Pancreas (tissue), 10 donors: ENCODE results near the gene SLC25A46. TPM values are rescaled to one million over a fixed set of nuclear protein-coding genes. Genes with fewer than 3 reads are reported as not detected.
"Not testable (repeated sequence)": the region's sequence is repeated elsewhere in the genome, so short reads cannot be mapped to it uniquely, and the experiment has no call there.

Source experiments
- ATAC-seq, 4 donors: fragments of 200-7000 bp; cut with Tn5 transposase; one replicate each; pipeline versions ENCODE4 v1.8.0 to v1.9.1; 2020; ENCODE audit warnings: mild to moderate bottlenecking in 4 of 4, moderate library complexity in 4 of 4
- DNase-seq, 6 donors: peaks; one replicate each; pipeline ENCODE4 v3.0.0-alpha.2; 2020
- FAIRE-seq: peaks from 2 replicates; lab custom pipeline; 2012; peaks lifted over from hg19 to GRCh38; lab: Jason Lieb, UNC
- H3K27ac ChIP-seq, 4 donors: fragments of 200-600 bp; sonication (generic); 1 replicate in 3 of 4; 2 replicates in 1 of 4; pipeline versions ENCODE4 v1.5.0 to v1.8.0; 2020
- H3K27me3 ChIP-seq, 4 donors: fragments of 200-600 bp; one replicate each; pipeline ENCODE4 v1.8.0; 2021
- H3K36me3 ChIP-seq, 3 donors: fragments of 200-600 bp; sonication (generic) in 1 of 3; one replicate each; pipeline versions ENCODE4 v1.5.0 to v1.8.0; 2020 to 2021
- H3K4me1 ChIP-seq, 3 donors: fragments of 200-600 bp; one replicate each; pipeline ENCODE4 v1.8.0; 2021
- H3K4me3 ChIP-seq, 4 donors: fragments of 200-600 bp; sonication (generic) in 2 of 4; one replicate each; pipeline versions ENCODE4 v1.5.0 to v1.8.0; 2020 to 2021
- H3K9me3 ChIP-seq, 4 donors: fragments of 200-600 bp; one replicate each; pipeline ENCODE4 v1.8.0; 2021
- CTCF ChIP-seq, 4 donors: fragments of 200-600 bp; sonication (generic) in 3 of 4; IDR thresholded peaks; one replicate each; pipeline versions ENCODE4 v1.5.0 to v1.8.0; 2021; ENCODE audit warnings: antibody characterized with exemption in 4 of 4
- WGBS, 2 donors: extraction: QIAGEN DNeasy Blood & Tissue Kit; methylation state at CpG; one replicate each; pipeline ENCODE4 v1.1.7; 2013; 5-methylcytosine and 5-hydroxymethylcytosine counted together
- intact Hi-C, 3 donors: fragments of 100-400 bp; cut with DNase I; formaldehyde crosslinking; loops; one replicate each; pipeline versions ENCODE4 v1.11.1 to v1.14.2; 2022
- polyA plus RNA-seq, 2 donors: library from polyadenylated mRNA; stranded (reverse); fragments of 200-250 nt; gene quantifications; one replicate each; pipeline ENCODE4 v1.2.3, GENCODE V29; 2013
- total RNA-seq, 6 donors: library from RNA; stranded (reverse); fragmentation: NEBNext Ultra II Directional in 4 of 6; extraction: Animal tissue kit (Norgen Biotek cat#: 25700) in 4 of 6; gene quantifications; one replicate each; pipeline versions ENCODE4 v1.2.1 to v1.2.4, GENCODE V29; 2021 to 2023
- donor health status: healthy with polysubstance abuse.
- donor health status: DM: no; HTN: no; CAD: no; lungs with moderate emphysema.
- donor health status: DM: no; HTN: no; CAD: no.
- donor health status: control.
- donor health status: control.
- donor health status: Bipolar disorder and iron deficiency.
- donor health status: DM: yes; HTN: yes; CAD: no.
- donor health status: DM: no; HTN: no; CAD: no.
- donor health status: DM: no; HTN: no; CAD: no.
- donor health status: DM: yes; HTN: yes; CAD: no.

The SLC25A46 gene
- total and polyA plus RNA-seq, 8 donors, result 6.1 to 20.7 (median 15.7) TPM

- H3K27ac ChIP-seq, result no peak overlapping the region
- intact Hi-C loops, result no loop called here
- no peaks in the 10 kb centered on the region for H3K9me3 ChIP-seq
- H3K4me1 ChIP-seq, result no peaks in the 10 kb centered on the region
- H3K27me3 ChIP-seq, result peaks cover 0 to 4% (median 0%) of the 10 kb centered on the region in 4 donors
- H3K36me3 ChIP-seq, result no peaks in the 10 kb centered on the region
- DNase-seq (no peak), FAIRE-seq (no peak), ATAC-seq (no peak)
- WGBS, 2 donors, result 47 to 60% methylated on average over 5 of the region's 5 CpGs
- no peak overlapping the region for H3K4me3 ChIP-seq
- no peak for TF ChIP-seq CTCF (IDR thresholded peaks at IDR 0.05)
Observed at GRCh38 chr5:110769000-110769681, 30.3 kb downstream of the SLC25A46 start.

DNA sequence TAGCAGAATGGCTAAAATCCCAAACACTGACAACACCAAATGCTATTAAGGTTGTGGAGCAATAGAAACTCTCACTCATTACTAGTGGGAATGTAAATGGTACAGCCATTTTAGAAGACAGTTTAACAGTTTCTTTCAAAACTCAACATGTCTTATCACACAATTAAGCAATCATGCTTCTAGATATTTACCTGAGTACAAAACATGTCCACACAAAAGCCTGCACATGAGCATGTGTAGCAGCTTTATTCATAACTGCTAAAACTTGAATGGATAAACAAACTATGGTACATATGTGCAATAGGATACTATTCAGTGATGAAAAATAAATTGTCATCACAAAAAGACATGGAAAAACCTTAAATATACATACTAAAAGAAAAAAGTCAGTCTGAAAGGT is 31.5 kb downstream of the SLC25A46 start:
- ATAC-seq, result no peak
- Histone ChIP-seq H3K9me3 (no peaks in the 10 kb centered on the region), H3K27ac (no peak overlapping the region), H3K4me3 (no peak overlapping the region), H3K4me1 (no peaks in the 10 kb centered on the region), H3K27me3 (peaks cover 0 to 4% (median 0%) of the 10 kb centered on the region in 4 donors), H3K36me3 (no peaks in the 10 kb centered on the region)
- DNase-seq, result no peak
- intact Hi-C loops, result no loop called here
- FAIRE-seq, result no peak
- no peak for TF ChIP-seq CTCF (IDR thresholded peaks at IDR 0.05)

DNA sequence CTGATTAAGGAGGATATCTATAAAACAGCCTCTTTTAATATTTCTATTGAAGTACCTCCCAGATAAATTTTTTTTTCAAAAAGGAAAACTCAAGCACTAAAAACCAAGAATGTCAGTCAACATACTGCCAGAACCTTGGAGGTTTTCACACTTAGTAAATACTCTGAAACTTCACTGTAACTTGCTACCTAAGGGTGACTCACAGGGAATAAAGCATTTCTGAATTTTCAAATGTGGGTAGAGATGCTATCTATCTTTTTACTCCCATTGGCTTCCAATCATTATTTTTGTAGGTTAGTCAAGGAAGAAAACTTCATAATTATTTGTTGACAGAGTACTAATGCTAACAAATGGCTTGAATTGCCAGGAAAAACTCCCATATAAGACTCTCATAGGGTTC is 46.1 kb downstream of the SLC25A46 start:
- no peak overlapping the region for H3K4me3 ChIP-seq
- no peak for ATAC-seq

DNA sequence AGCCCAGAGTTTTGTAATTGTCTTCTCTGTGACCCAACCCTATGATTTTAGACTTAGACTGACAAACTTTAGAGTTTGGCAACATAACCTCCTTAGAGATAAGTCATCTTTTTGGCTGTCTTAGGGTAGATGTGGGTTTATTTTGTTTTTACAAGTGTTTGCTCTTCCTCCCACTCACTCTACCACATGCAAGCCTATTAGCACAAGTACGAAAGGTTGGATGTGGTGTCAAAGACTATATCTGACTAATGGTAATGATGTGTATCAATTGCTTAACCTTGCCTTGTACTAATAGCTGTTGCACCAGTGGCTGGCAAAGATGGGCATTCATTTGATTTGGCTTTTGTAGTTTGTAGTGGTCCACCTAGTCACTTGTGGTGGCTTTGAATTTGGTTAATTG is 46.5 kb downstream of the SLC25A46 start:
- Histone ChIP-seq H3K36me3 (no peaks in the 10 kb centered on the region), H3K4me3 (no peak overlapping the region), H3K27me3 (no peaks in the 10 kb centered on the region), H3K9me3 (no peaks in the 10 kb centered on the region), H3K4me1 (no peaks in the 10 kb centered on the region), H3K27ac (no peak overlapping the region)
- FAIRE-seq, result no peak
- intact Hi-C loops, result loop anchor here in 1 of 3 donors (10.0 kb wide), 1 partner anchor 901 kb away; no protein-coding TSS in a partner anchor
- DNase-seq, result no peak
- no peak for TF ChIP-seq CTCF (IDR thresholded peaks at IDR 0.05)
- ATAC-seq, result no peak
- WGBS, 2 donors, result 45 to 72% methylated on average over 1 of the region's 1 CpG

More for the DNA sequence above, 46.1 kb downstream of the SLC25A46 start:
- no peaks in the 10 kb centered on the region for H3K4me1 ChIP-seq
- intact Hi-C loops, result loop anchor here in 1 of 3 donors (10.0 kb wide), 1 partner anchor 900 kb away; no protein-coding TSS in a partner anchor
- FAIRE-seq, result no peak
- TF ChIP-seq CTCF (IDR thresholded peaks at IDR 0.05), result no peak
- no peak overlapping the region for H3K27ac ChIP-seq
- no peaks in the 10 kb centered on the region for H3K36me3 ChIP-seq
- no peaks in the 10 kb centered on the region for H3K9me3 ChIP-seq
- DNase-seq, result no peak
- no peaks in the 10 kb centered on the region for H3K27me3 ChIP-seq

DNA sequence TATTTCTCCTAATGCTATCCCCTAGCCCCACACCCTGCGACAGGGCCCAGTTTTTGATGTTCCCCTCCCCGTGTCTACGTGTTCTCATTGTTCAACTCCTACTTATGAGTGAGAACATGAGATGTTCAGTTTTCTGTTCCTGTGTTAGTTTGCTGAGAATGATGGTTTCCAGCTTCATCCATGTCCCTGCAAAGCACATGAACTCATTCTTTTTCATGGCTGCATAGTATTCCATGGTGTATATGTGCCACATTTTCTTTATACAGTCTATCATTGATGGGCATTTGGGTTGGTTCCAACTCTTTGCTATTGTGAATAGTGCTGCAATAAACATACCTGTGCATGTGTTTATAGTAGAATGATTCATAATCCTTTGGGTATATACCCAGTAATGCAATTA is 49.2 kb downstream of the SLC25A46 start:
- not testable (repeated sequence) for H3K36me3 ChIP-seq, H3K9me3 ChIP-seq, H3K4me3 ChIP-seq, FAIRE-seq, DNase-seq, H3K27ac ChIP-seq, H3K4me1 ChIP-seq, H3K27me3 ChIP-seq, ATAC-seq
- intact Hi-C loops, result loop anchor here in 1 of 3 donors (10.0 kb wide), 1 partner anchor 903 kb away; no protein-coding TSS in a partner anchor
- 87 to 91% methylated on average over 3 of the region's 3 CpGs for WGBS, 2 donors
